KMS-11 (cell line): Measurements from ENCODE around the gene NIPAL4.

Source experiments
- H2AFZ ChIP-seq: fragments of 200-600 bp; sonication (generic); 2 replicates; pipeline ENCODE4 v1.6.1; 2016; ENCODE audit warnings: antibody characterized with exemption, mixed run types, low read depth
- H3K27ac ChIP-seq: fragments of 200-600 bp; sonication (generic); 2 replicates; pipeline ENCODE4 v1.6.1; 2016; ENCODE audit warnings: mild to moderate bottlenecking, mixed run types
- H3K27me3 ChIP-seq: fragments of 200-600 bp; sonication (generic); 2 replicates; pipeline ENCODE4 v1.6.1; 2017; ENCODE audit warnings: mild to moderate bottlenecking, low read depth, mixed run types, moderate library complexity; ENCODE audit not compliant: insufficient read depth
- H3K36me3 ChIP-seq: fragments of 200-600 bp; sonication (generic); 2 replicates; pipeline ENCODE4 v1.6.1; 2017; ENCODE audit warnings: mild to moderate bottlenecking, mixed run types; ENCODE audit not compliant: insufficient read depth
- H3K4me1 ChIP-seq: fragments of 200-600 bp; sonication (generic); 2 replicates; pipeline ENCODE4 v1.6.1; 2016; ENCODE audit warnings: mild to moderate bottlenecking, low read depth, mixed run types; ENCODE audit not compliant: poor library complexity, severe bottlenecking
- H3K4me2 ChIP-seq: fragments of 200-600 bp; sonication (generic); 2 replicates; pipeline ENCODE4 v1.7.0; 2016; ENCODE audit warnings: mild to moderate bottlenecking, mixed run types
- H3K4me3 ChIP-seq: fragments of 200-600 bp; sonication (generic); IDR thresholded peaks from 2 replicates; pipeline ENCODE4 v1.6.1; 2017; ENCODE audit warnings: low read depth, low read length, mixed read lengths; ENCODE audit not compliant: insufficient read depth
- H3K79me2 ChIP-seq: fragments of 200-600 bp; sonication (generic); 2 replicates; pipeline ENCODE4 v1.6.1; 2016; ENCODE audit warnings: low read depth, mixed run types; ENCODE audit not compliant: insufficient read depth
- H3K9ac ChIP-seq: fragments of 200-600 bp; sonication (generic); 2 replicates; pipeline ENCODE4 v1.6.1; 2016; ENCODE audit warnings: mild to moderate bottlenecking, mixed run types
- H4K20me1 ChIP-seq: fragments of 200-600 bp; sonication (generic); 2 replicates; pipeline ENCODE4 v1.6.1; 2016; ENCODE audit warnings: mild to moderate bottlenecking, mixed run types; ENCODE audit not compliant: insufficient read depth
- TF ChIP-seq, protein P1 (sequence below): fragments of 200-600 bp; sonication (generic); conservative IDR thresholded peaks from 2 replicates; pipeline ENCODE4 v1.6.1; 2017; ENCODE audit warnings: low read depth, mild to moderate bottlenecking, antibody characterized with exemption, low read length, moderate library complexity, mixed read lengths

Gene NIPAL4

DNA sequence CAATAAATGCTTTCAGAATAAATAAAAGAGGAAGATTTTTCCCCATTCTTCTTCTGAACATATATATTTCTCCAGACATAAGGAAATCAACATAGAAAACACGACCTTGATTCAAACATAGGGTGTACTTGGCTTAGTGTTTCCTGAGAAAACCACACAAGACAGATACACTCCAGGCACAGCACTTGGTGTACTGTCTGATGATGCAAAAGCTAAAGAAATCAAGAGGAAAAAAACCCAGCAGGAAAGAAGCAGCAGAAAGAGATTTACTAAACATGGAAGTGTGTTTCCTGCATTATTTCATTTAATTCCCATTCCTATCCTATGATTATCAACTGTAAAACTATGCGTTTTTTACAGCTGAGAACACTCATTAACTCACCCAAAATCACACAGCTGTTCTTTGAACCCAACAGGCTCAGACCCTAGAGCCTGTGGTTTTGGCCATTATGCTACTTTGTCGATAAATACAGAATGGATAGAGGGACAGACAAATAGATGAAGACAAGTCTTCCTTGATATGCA lies 46.1 kb downstream of the NIPAL4 start:
- H3K36me3 ChIP-seq: no peaks in the 10 kb centered on the region
- H3K4me1 ChIP-seq: no peaks in the 10 kb centered on the region
- H3K4me2 ChIP-seq: no peak overlapping the region
- H4K20me1 ChIP-seq: no peaks in the 10 kb centered on the region
- H3K27me3 ChIP-seq: no peaks in the 10 kb centered on the region
- no peak overlapping the region for H3K9ac ChIP-seq
- no peak overlapping the region for H2AFZ ChIP-seq
- H3K4me3 ChIP-seq: no peak overlapping the region
- no peak overlapping the region for H3K27ac ChIP-seq
- TF ChIP-seq, protein P1, sequence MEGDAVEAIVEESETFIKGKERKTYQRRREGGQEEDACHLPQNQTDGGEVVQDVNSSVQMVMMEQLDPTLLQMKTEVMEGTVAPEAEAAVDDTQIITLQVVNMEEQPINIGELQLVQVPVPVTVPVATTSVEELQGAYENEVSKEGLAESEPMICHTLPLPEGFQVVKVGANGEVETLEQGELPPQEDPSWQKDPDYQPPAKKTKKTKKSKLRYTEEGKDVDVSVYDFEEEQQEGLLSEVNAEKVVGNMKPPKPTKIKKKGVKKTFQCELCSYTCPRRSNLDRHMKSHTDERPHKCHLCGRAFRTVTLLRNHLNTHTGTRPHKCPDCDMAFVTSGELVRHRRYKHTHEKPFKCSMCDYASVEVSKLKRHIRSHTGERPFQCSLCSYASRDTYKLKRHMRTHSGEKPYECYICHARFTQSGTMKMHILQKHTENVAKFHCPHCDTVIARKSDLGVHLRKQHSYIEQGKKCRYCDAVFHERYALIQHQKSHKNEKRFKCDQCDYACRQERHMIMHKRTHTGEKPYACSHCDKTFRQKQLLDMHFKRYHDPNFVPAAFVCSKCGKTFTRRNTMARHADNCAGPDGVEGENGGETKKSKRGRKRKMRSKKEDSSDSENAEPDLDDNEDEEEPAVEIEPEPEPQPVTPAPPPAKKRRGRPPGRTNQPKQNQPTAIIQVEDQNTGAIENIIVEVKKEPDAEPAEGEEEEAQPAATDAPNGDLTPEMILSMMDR: no peak
- H3K79me2 ChIP-seq: no peaks in the 10 kb centered on the region

DNA sequence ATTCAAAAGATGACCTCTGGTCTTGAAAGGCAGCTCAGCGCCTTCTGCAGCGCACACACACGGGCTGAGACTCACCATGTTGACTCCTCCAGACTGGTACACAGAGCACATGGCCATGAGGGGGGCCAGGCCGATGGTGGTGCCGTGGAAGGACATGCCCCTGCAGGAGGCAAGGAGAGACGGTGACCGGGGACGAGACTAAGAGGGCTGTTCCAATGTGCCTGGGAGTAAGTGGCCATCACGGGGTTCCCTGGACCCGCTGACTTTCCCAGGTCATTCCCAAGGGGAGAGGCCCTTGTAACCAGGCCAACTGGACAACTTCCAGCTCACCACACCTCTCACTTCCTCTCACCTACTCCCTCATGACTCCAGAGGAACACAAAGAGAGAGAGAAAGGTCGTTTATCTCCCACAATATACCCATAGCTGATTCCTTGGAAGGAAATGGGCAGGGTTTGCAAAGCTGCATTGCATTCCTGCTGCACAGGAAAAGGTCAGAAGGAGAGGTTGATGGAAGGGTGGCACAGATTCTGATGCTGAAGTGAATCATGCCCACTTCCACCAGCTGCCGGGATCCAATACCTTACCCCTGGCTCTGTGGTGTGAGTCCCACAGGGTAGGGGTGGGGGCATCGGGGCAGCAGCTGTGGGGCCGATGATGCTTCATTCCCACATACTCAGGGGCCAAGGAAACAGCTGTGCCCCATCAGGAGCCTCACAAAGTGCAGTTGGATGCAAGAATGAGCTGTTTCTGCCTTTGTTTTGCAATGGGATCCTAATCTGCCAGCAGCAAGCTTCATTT lies 47.2 kb downstream of the NIPAL4 start:
- no peaks in the 10 kb centered on the region for H3K4me1 ChIP-seq
- H3K79me2 ChIP-seq: no peaks in the 10 kb centered on the region
- TF ChIP-seq, protein P1: no peak
- H4K20me1 ChIP-seq: no peaks in the 10 kb centered on the region
- no peak overlapping the region for H2AFZ ChIP-seq
- no peak overlapping the region for H3K9ac ChIP-seq
- no peak overlapping the region for H3K4me2 ChIP-seq
- no peak overlapping the region for H3K27ac ChIP-seq
- no peaks in the 10 kb centered on the region for H3K36me3 ChIP-seq
- no peak overlapping the region for H3K4me3 ChIP-seq
- H3K27me3 ChIP-seq: no peaks in the 10 kb centered on the region

DNA sequence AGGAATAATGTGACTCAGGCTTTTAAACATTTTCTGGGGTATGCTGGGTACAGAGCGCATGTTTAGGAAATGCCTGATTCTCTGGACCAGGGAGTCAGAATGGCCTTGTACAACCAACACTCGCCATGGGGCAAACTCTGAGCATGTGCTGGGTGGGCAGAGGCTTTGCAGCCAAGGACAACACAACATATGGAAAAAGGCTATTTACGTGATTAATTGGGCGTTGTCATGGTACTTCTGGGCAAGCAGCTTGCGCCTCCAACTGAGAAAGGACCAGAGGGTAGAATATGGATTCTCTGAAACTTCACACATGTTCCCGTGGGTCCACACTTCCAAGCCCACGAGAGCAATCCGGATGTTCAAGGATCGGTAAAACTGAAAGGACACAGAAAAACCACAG lies 49.1 kb downstream of the NIPAL4 start:
- Histone ChIP-seq H4K20me1 (no peaks in the 10 kb centered on the region), H3K27ac (no peak overlapping the region), H3K4me1 (no peaks in the 10 kb centered on the region), H2AFZ (no peak overlapping the region), H3K36me3 (no peaks in the 10 kb centered on the region), H3K4me3 (no peak overlapping the region), H3K4me2 (no peak overlapping the region), H3K9ac (no peak overlapping the region), H3K79me2 (no peaks in the 10 kb centered on the region), H3K27me3 (no peaks in the 10 kb centered on the region)
- TF ChIP-seq, protein P1: no peak

DNA sequence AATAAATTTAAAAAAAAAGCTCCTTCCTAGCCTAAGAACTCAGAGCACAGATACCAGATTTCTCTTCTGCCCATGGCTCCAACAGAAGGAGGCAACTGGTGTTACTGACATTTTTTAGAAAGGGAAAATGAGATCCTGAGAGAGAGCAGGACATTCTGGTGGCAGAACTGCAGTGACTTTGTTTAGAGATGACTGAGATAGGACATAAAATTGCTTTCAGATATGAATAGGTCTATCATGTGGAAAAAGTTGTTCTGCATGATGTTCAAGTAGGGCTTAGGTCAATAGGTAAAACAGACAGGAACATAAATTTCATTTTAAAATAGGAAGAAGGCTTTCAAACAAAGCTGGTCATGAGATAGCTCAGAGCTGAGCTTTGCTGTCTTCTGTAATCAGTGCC lies 49.6 kb downstream of the NIPAL4 start:
- TF ChIP-seq, protein P1: no peak
- Histone ChIP-seq H3K36me3 (no peaks in the 10 kb centered on the region), H3K79me2 (no peaks in the 10 kb centered on the region), H2AFZ (no peak overlapping the region), H3K9ac (no peak overlapping the region), H3K4me1 (no peaks in the 10 kb centered on the region), H4K20me1 (no peaks in the 10 kb centered on the region), H3K4me3 (no peak overlapping the region), H3K27me3 (no peaks in the 10 kb centered on the region), H3K4me2 (no peak overlapping the region), H3K27ac (no peak overlapping the region)
